ENCODE data around the gene CIDEA. TPM values are rescaled to one million over a fixed set of nuclear protein-coding genes. Genes with fewer than 3 reads are reported as not detected.

The CIDEA gene
- total and polyA plus RNA-seq, 2 donors (not counting 1 experiment from before 2014, with no cell fraction given): 0.12 to 1.7 TPM

GRCh38 chr18:12312976-12313375, 58.8 kb downstream of the CIDEA start:
- Histone ChIP-seq H3K36me3 (ENCODE audit: control insufficient read depth, insufficient read depth, low read length) (peaks cover 16% of the 10 kb centered on the region), H3K4me3 (replicated peaks in 1 of 4; ENCODE audit: control extremely low read depth in 1 of 4, insufficient read depth in 1 of 4, low read depth in 3 of 4, low read length in 4 of 4) (no peak overlapping the region), H3K9me3 (ENCODE audit: control insufficient read depth, insufficient read depth, low read depth, low read length) (no peaks in the 10 kb centered on the region), H3K4me1 (ENCODE audit: control insufficient read depth, extremely low read depth, insufficient read depth, low read length) (peaks cover 14% of the 10 kb centered on the region), H4K20me1 (ENCODE audit: control insufficient read depth, extremely low read depth, insufficient read depth, low read length) (peaks cover 5% of the 10 kb centered on the region), H2AFZ (ENCODE audit: low read length) (no peak overlapping the region), H3K27me3 (ENCODE audit: control insufficient read depth, insufficient read depth, low read length) (no peaks in the 10 kb centered on the region), H3K4me2 (ENCODE audit: extremely low read depth, insufficient read depth, low read length) (no peak overlapping the region), H3K9ac (ENCODE audit: insufficient read depth, low read length) (no peak overlapping the region), H3K27ac (ENCODE audit: insufficient read depth, low read length) (no peak overlapping the region), H3K79me2 (ENCODE audit: control insufficient read depth, insufficient read depth, low read length) (peaks cover 89% of the 10 kb centered on the region)
- no peak for DNase-seq (ENCODE audit: low read depth in 2 of 2)
- TF ChIP-seq EZH2 (IDR thresholded peaks at IDR 0.05; ENCODE audit: low read length, missing control alignments) (no peak), CTCF (conservative IDR thresholded peaks at IDR 0.05 in 1 of 2, IDR thresholded peaks at IDR 0.05 in 1 of 2; ENCODE audit: low read depth in 1 of 2, low read length in 2 of 2) (no peak)

- TF ChIP-seq EZH2 (IDR thresholded peaks at IDR 0.05; ENCODE audit: low read length, missing control alignments) (no peak), CTCF (conservative IDR thresholded peaks at IDR 0.05 in 1 of 2, IDR thresholded peaks at IDR 0.05 in 1 of 2; ENCODE audit: low read depth in 1 of 2, low read length in 2 of 2) (no peak)
- no peaks in the 10 kb centered on the region for H3K9me3 ChIP-seq (ENCODE audit: control insufficient read depth, insufficient read depth, low read depth, low read length)
- peaks cover 92% of the 10 kb centered on the region for H3K79me2 ChIP-seq (ENCODE audit: control insufficient read depth, insufficient read depth, low read length)
- H3K4me1 ChIP-seq (ENCODE audit: control insufficient read depth, extremely low read depth, insufficient read depth, low read length): peaks cover 15% of the 10 kb centered on the region
- no peak overlapping the region for H3K9ac ChIP-seq (ENCODE audit: insufficient read depth, low read length)
- H3K36me3 ChIP-seq (ENCODE audit: control insufficient read depth, insufficient read depth, low read length): peaks cover 19% of the 10 kb centered on the region
- H3K4me3 ChIP-seq (replicated peaks in 1 of 4; ENCODE audit: control extremely low read depth in 1 of 4, insufficient read depth in 1 of 4, low read depth in 3 of 4, low read length in 4 of 4): no peak overlapping the region
- no peaks in the 10 kb centered on the region for H3K27me3 ChIP-seq (ENCODE audit: control insufficient read depth, insufficient read depth, low read length)
- no peak overlapping the region for H2AFZ ChIP-seq (ENCODE audit: low read length)
- H4K20me1 ChIP-seq (ENCODE audit: control insufficient read depth, extremely low read depth, insufficient read depth, low read length): peaks cover 5% of the 10 kb centered on the region
- H3K27ac ChIP-seq (ENCODE audit: insufficient read depth, low read length): no peak overlapping the region
- peak overlapping the region; percentile 5 for H3K4me2 ChIP-seq (ENCODE audit: extremely low read depth, insufficient read depth, low read length)
- no peak for DNase-seq (ENCODE audit: low read depth in 2 of 2)
These were observed 59.5 kb downstream of the CIDEA start for GRCh38 chr18:12313530-12314245.

- H3K79me2 ChIP-seq (ENCODE audit: control insufficient read depth, insufficient read depth, low read length): peaks cover 89% of the 10 kb centered on the region
- peak overlapping the region; percentile 28 for H3K27ac ChIP-seq (ENCODE audit: insufficient read depth, low read length)
- TF ChIP-seq EZH2 (IDR thresholded peaks at IDR 0.05; ENCODE audit: low read length, missing control alignments) (no peak), CTCF (conservative IDR thresholded peaks at IDR 0.05 in 1 of 2, IDR thresholded peaks at IDR 0.05 in 1 of 2; ENCODE audit: low read depth in 1 of 2, low read length in 2 of 2) (no peak)
- DNase-seq (ENCODE audit: low read depth in 2 of 2): no peak
- H3K9me3 ChIP-seq (ENCODE audit: control insufficient read depth, insufficient read depth, low read depth, low read length): no peaks in the 10 kb centered on the region
- H3K9ac ChIP-seq (ENCODE audit: insufficient read depth, low read length): no peak overlapping the region
- no peak overlapping the region for H3K4me3 ChIP-seq (replicated peaks in 1 of 4; ENCODE audit: control extremely low read depth in 1 of 4, insufficient read depth in 1 of 4, low read depth in 3 of 4, low read length in 4 of 4)
- no peak overlapping the region for H2AFZ ChIP-seq (ENCODE audit: low read length)
- H3K4me1 ChIP-seq (ENCODE audit: control insufficient read depth, extremely low read depth, insufficient read depth, low read length): peaks cover 15% of the 10 kb centered on the region
- peaks cover 19% of the 10 kb centered on the region for H3K36me3 ChIP-seq (ENCODE audit: control insufficient read depth, insufficient read depth, low read length)
- no peak overlapping the region for H3K4me2 ChIP-seq (ENCODE audit: extremely low read depth, insufficient read depth, low read length)
- peaks cover 5% of the 10 kb centered on the region for H4K20me1 ChIP-seq (ENCODE audit: control insufficient read depth, extremely low read depth, insufficient read depth, low read length)
- H3K27me3 ChIP-seq (ENCODE audit: control insufficient read depth, insufficient read depth, low read length): no peaks in the 10 kb centered on the region
These were observed 60.6 kb downstream of the CIDEA start for GRCh38 chr18:12314591-12315305.
